Activated CD8-positive, alpha-beta T cell treated with anti-CD3 and anti-CD28 coated beads for 36 hours (primary cell): ENCODE data around the gene TMA7. TPM values are rescaled to one million over a fixed set of nuclear protein-coding genes. Genes with fewer than 3 reads are reported as not detected.

Experiments
- ATAC-seq: fragments of 200-7000 bp; cut with Tn5 transposase; one replicate; pipeline ENCODE4 v1.10.0; 2021; ENCODE audit warnings: mild to moderate bottlenecking, moderate library complexity
- CTCF ChIA-PET: fragments of 350-600 bp; sonication (Branson Sonifier 250); formaldehyde crosslinking; loops from one replicate; lab custom pipeline; 2021; ENCODE audit warnings: antibody characterized with exemption; lab: Charles Lee
- POLR2A ChIA-PET: fragments of 350-600 bp; sonication (Branson Sonifier 250); formaldehyde crosslinking; loops from one replicate; lab custom pipeline; 2021; ENCODE audit warnings: antibody characterized with exemption; lab: Charles Lee
- DNase-seq: peaks from one replicate; pipeline ENCODE4 v3.0.0-alpha.2; 2020
- H3K27ac Mint-ChIP-seq: one replicate; pipeline ENCODE4 v1.8.0; 2021; ENCODE audit warnings: mild to moderate bottlenecking, mixed read lengths
- H3K27me3 Mint-ChIP-seq: one replicate; pipeline ENCODE4 v1.8.0; 2021; ENCODE audit warnings: mixed read lengths
- H3K36me3 Mint-ChIP-seq: one replicate; pipeline ENCODE4 v1.8.0; 2021; ENCODE audit warnings: low read depth, mixed read lengths
- H3K4me1 Mint-ChIP-seq: one replicate; pipeline ENCODE4 v1.8.0; 2021; ENCODE audit warnings: low read depth, mixed read lengths
- H3K4me3 Mint-ChIP-seq: one replicate; pipeline ENCODE4 v1.8.0; 2021; ENCODE audit warnings: mild to moderate bottlenecking, moderate library complexity, mixed read lengths
- H3K9me3 Mint-ChIP-seq: one replicate; pipeline ENCODE4 v1.8.0; 2021; ENCODE audit warnings: mixed read lengths
- CTCF ChIP-seq: fragments of 200-600 bp; IDR thresholded peaks from one replicate; pipeline ENCODE4 v1.8.0; 2022; ENCODE audit warnings: antibody characterized with exemption, mild to moderate bottlenecking
- intact Hi-C: fragments of 100-400 bp; cut with micrococcal nuclease; formaldehyde crosslinking; loops from one replicate; pipeline ENCODE4 v1.10.0; 2022
- total RNA-seq, 2 experiments: library from RNA; stranded (reverse); gene quantifications; one replicate each; pipeline ENCODE4 v1.2.3, GENCODE V29; 2021

TMA7 gene
- total RNA-seq, 2 experiments from 2014 or later: 312 to 334 TPM

- Mint-ChIP-seq H3K4me1 (no peaks in the 10 kb centered on the region), H3K27ac (no peak overlapping the region), H3K36me3 (no peaks in the 10 kb centered on the region), H3K9me3 (no peaks in the 10 kb centered on the region), H3K4me3 (no peak overlapping the region), H3K27me3 (no peaks in the 10 kb centered on the region)
- intact Hi-C loops: no loop called here
- DNase-seq: no peak
- peak; percentile 42 for ATAC-seq
- ChIA-PET CTCF (interaction anchor here (1.0 to 12.8 kb wide), 4 partner anchors 8 to 140 kb away, joined by 3 to 312 read pairs (median 14); partner anchors contain the start of genes CCDC51 and TMA7), POLR2A (no interaction called here)
- TF ChIP-seq CTCF: peak; percentile 26
Observed at GRCh38 chr3:48408823-48409281, 31.2 kb upstream of the TMA7 start.

- no peaks in the 10 kb centered on the region for H3K9me3 Mint-ChIP-seq
- intact Hi-C loops: no loop called here
- DNase-seq (no peak), ATAC-seq (no peak)
- CTCF ChIA-PET: interaction anchor here (4.5 to 12.8 kb wide), 2 partner anchors 9 to 25 kb away, joined by 23 to 312 read pairs; no protein-coding TSS in a partner anchor
- H3K36me3 Mint-ChIP-seq: no peaks in the 10 kb centered on the region
- no peak overlapping the region for H3K27ac Mint-ChIP-seq
- POLR2A ChIA-PET: no interaction called here
- H3K4me3 Mint-ChIP-seq: no peak overlapping the region
- TF ChIP-seq CTCF: no peak
- no peaks in the 10 kb centered on the region for H3K27me3 Mint-ChIP-seq
- no peaks in the 10 kb centered on the region for H3K4me1 Mint-ChIP-seq
Observed at GRCh38 chr3:48409291-48410201, 30.5 kb upstream of the TMA7 start.

GRCh38 chr3:48410205-48411040 is 29.6 kb upstream of the TMA7 start:
- Mint-ChIP-seq H3K27ac (no peak overlapping the region), H3K4me3 (no peak overlapping the region), H3K36me3 (no peaks in the 10 kb centered on the region), H3K4me1 (no peaks in the 10 kb centered on the region), H3K9me3 (no peaks in the 10 kb centered on the region), H3K27me3 (no peaks in the 10 kb centered on the region)
- ATAC-seq: no peak
- DNase-seq: no peak
- ChIA-PET POLR2A (no interaction called here), CTCF (interaction anchor here (4.5 to 12.8 kb wide), 2 partner anchors 10 to 24 kb away, joined by 23 to 312 read pairs; no protein-coding TSS in a partner anchor)
- no peak for TF ChIP-seq CTCF
- intact Hi-C loops: no loop called here

- Mint-ChIP-seq H3K36me3 (no peaks in the 10 kb centered on the region), H3K4me3 (no peak overlapping the region), H3K9me3 (no peaks in the 10 kb centered on the region), H3K4me1 (no peaks in the 10 kb centered on the region), H3K27ac (no peak overlapping the region), H3K27me3 (no peaks in the 10 kb centered on the region)
- ChIA-PET CTCF (interaction anchor here (2.4 to 4.5 kb wide), 2 partner anchors 10 to 25 kb away, joined by 20 to 23 read pairs; no protein-coding TSS in a partner anchor), POLR2A (no interaction called here)
- intact Hi-C loops: no loop called here
- no peak for TF ChIP-seq CTCF
- no peak for DNase-seq
- no peak for ATAC-seq
Observed at GRCh38 chr3:48411041-48411588, 28.9 kb upstream of the TMA7 start.
